Stimulated activated naive CD8-positive, alpha-beta T cell treated with anti-CD3 and anti-CD28 coated beads, Interleukin-15, Interleukin-2, amounts not matched to agents 100 U/mL and 50 U/mL, for 24 hours (primary cell): ENCODE data around the gene JPH4.

Source experiments
- ATAC-seq: fragments of 150-1000 bp; cut with Tn5 transposase; one replicate; pipeline ENCODE4 v1.10.0; 2021
- DNase-seq: peaks from one replicate; pipeline ENCODE4 v3.0.0; 2021

JPH4 gene

DNA sequence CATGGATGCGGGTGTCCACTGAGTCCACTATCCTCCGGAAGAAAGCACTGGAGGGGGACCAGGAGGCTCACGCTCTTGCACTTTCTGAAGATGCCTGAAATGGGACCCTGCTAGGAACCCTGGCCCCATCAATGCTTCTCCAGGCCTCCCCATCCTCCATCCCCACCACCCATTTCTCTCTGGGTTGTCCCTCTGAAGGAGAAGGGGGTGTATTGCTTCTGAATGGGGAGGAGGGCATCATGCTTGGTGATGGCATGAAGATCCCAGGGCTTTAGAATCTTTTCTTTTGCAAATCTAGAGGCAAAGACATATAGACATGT is 681 bp upstream of the JPH4 start:
- ATAC-seq, result no peak

DNA sequence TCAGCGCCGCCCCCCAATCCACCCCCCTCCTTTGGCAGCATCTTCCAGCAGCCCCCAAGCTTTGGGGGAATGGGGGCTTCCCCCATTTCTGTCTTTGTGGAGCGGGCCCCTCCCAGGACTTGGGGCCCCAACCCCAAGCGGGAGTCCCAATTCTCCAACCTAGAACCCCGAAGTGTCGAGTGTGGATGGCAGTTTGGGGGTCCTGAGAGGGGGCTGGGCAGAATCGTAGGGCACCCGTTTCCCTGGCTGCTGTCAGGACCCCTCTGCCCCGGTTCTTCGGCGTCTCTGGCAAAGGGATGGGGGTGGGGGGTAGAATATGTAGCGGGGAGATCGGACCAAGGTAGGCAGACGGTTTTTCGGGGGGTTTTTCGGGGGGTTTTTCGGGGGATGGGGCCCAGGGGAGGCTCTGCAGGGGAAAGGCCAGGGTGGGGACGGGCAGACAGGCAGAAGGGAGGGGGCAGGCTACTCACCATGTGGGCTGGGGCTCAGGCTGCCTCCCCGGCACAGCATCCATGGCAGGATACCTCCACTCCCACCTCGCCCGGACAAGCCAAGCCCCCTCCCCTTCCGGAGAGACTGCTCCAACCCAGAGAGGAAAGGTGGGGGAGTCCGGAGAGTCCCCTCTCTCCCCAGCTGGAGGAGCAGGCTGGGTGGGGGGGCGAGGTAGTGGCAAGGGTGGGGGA is 739 bp downstream of the JPH4 start:
- no peak for ATAC-seq
- DNase-seq, result no peak

More for the DNA sequence above, 681 bp upstream of the JPH4 start:
- no peak for DNase-seq

DNA sequence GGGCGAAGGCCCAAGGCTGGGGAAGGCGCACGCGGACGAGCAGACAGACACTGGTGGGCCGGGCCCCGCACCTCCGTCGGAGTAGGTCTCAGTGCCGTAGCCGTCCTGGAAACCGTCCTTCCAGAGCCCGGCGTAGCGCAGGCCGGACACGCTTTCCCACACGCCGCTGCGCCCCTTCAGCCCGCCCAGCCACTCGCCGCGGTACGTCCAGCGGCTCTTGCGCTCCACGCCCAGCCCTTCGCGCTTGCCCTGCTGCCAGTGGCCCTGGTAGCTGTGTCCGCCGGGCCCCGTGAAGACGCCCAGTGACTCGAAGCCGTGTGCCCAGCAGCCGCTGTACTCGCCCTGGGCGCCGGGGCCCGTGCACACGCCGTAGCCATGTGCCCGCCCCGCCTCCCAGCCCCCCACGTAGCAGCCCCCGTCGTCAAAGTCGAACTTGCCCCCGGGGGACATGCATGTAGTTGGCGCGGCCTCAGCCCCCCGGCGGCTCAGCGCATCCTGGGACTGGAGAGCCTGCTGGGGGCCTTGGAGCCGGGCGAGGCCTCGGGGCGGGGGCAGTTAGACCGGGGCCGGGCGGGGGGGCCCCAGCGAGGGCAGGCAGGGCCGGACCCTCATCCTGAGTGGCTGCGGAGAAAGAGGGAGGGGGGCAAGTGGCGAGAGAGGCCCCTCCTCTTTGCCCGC is 1.4 kb downstream of the JPH4 start:
- no peak for ATAC-seq
- no peak for DNase-seq

DNA sequence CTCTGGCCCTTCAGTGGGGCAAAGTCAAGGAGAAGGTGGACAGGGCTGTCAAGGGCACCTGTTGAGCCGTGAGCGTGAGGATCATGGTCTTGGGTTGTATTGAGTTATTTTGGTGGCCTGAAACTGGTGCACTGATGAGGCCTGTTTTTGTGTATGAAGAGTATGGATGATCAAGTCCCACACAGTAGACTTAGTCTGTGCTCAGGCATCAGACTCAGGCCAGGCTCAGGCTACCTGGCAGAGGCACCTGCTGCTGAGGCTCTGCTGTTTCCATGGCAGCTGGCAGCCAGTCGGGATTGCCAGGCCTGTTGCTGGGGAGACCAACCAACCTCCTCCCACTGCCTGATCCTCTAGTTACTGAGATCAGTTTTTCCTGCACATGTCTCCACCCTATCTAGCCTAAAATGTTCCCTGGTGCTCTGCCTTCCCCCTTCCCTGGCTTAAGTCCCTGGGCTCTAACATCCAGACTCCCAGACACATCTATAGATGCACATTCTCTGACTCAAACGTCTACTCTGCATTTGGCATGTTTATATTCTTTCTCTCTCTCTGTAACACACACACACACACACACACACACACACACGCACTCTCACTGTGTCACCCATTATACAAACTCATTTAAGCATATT is 5.1 kb downstream of the JPH4 start:
- ATAC-seq (no peak), DNase-seq (no peak)

DNA sequence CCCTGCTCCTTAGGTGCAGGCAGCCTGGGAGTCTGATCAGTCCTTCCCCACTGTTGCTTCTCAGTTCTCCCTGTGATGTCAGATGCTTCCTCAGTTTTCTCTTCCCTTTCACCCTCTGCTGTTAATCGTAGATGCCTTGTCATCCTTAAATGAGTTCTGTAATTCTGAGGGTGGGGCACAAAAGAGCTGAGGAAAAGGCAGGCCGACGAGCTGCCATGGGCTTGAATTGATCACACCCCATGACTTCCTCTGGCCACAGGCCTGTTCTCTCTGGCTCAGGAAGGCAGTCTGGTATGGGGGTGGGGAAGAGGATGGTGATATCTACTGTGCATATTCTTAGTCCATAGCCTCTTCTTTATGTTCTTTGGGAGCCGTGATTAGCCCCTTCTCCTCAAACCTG is 5.8 kb downstream of the JPH4 start:
- no peak for DNase-seq

DNA sequence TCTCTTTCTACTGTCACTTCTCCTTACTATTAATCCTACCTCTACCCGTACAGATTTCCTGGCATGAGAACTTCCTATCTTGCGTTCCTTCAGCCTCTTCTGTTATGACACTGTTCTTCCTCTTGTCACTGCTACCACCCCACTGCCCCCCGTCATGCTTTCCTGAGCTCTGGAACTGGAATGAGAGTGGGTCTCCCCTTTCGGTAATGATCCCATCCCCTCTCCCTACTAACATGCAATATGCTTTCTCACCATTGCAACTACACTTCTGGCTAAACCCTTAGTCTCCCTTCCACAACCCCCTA is 6.1 kb downstream of the JPH4 start:
- DNase-seq, result no peak
- ATAC-seq, result no peak

More for the DNA sequence above, 5.8 kb downstream of the JPH4 start:
- ATAC-seq, result no peak

DNA sequence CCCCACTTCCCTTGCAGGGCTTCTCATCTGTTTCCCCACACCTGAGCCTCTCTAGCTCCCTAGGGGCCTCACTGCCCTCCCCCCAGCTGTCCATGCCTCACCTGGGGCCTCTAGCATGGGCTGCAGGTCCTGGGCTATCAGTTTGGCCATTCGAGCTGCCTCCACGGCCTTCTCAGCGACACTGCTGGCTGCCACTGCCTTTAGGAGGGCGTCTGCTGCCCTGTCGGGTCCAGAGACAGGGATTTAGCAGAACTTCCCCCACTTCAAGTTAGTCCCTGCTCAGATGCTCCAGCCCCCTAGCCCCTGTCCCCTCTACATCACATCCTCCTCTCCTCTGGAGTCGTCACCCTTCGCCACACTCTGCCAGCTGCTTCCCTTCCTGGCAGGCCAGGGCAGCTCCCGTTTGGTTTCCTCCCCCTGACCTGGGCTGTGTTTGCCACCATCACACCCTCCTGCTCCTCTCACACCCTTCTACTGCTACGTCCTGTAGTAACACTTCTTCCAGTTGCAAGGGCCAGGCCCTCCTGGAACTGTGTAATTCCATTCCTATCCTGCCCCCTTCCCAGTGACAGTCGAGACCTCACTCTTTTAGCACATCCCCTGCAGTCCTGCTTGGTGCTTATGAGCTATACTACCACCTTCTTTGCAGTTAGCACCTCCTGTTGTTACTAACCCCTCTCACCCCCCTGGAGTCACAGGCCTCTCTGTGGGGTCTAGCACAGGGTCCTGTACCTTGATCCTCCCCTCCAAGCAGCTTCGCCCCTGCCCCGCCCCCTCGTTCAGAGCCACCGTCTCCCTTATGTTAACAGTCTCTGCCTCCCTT is 6.7 kb downstream of the JPH4 start:
- ATAC-seq, result no peak
- no peak for DNase-seq

DNA sequence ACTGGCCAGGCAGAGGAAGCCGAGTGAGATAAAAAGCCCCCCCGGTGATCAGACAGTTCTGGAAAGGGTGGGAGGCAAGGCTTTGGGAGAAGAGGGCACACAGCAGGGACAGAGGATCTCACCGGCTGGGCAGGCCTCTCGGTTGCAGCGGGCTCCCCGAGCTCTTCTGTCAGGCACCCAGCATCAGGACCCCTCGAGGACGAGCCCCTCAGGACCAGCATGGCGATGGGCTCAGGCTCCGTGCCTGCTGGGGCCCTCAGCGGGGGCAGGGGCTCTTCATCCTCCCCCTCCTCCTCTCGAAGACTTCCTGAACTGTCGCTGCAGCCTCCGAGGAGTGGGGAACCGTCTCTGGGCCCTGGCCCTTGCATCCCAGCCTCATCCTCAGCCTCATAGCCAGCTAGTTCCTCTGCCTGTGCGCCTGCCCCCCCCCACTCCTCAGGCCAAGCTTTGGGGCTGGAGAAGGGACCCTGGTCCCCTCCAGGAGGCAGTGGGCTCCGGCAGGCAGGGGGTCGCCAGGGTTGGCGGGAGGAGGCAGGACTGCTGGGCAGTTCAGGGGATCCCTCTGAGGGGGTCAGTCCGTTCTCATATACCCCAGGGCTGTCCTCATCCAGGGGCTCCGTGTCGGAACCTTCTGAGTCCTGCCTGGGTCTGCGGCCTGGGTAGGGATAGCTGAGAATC is 7.6 kb downstream of the JPH4 start:
- DNase-seq (no peak), ATAC-seq (no peak)

DNA sequence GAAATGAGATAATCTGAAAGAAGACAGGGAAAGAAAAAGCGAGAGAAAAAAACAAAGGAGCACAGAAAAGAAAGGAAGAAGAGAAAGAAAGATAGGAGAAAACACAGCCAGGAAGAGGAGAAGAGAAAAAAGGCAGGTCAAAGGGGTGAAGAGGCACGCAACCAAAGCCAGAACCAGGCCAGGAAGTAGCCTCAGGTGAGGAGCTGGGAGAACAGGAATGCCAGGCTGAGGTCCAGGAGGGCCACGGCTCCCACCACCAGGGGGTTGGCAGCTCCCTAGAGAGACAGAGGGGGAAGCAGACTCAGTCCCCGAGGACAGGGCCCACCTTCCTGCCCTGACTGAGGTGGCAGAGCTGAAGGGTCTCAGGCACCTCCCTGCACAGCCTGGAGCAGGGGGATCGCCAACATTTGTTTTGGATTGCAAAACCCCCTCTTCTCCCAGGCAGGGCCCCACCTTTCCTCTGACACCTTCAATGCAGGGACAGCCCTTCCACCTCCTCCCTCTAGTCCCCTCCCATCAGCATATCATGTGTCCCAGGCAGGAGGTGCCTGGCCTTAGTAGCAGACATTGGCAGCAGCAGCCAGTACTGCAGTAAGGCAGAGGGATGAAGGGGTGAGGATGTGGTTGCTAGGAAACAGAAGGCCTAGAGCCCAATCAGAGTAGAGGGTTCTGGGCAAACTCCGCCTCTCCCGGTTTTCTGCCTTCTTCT is 9.0 kb downstream of the JPH4 start:
- no peak for DNase-seq
- no peak for ATAC-seq

DNA sequence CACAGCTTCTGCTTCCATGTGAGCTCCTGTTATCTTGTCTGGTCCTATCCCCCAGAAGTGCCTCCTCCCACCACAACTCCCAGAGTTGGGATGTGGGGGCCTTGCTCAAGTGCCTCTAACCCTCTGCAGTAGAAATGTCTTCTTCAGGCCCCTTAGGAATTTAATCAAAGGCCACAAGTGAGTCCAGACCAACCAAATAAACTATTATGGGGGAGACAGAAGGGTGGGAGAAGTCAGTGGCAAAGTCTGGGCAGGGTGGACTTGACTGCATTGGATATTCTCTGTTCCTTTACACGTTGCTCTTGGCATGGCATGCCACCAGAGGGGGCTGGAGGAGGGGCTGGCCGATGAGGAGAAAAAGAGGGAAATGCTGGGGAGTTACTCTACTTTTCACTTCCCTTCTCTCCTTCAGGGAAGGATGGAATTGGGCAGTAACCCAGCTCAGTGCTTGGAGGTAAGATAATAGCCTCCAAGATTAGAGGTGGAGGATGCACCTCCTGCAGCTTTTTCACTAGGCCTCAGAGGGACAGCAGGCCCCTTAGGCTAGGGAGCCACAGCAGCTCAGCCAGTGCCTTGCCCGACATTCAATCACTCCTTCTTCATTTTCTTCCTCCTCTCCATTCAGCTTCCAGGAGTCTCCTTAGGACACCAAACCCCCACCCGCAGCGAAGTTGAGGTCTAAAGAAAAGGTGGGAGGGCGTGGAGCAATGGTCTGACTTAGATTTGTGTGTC is 9.8 kb downstream of the JPH4 start:
- ATAC-seq (no peak), DNase-seq (peak; percentile 46)

DNA sequence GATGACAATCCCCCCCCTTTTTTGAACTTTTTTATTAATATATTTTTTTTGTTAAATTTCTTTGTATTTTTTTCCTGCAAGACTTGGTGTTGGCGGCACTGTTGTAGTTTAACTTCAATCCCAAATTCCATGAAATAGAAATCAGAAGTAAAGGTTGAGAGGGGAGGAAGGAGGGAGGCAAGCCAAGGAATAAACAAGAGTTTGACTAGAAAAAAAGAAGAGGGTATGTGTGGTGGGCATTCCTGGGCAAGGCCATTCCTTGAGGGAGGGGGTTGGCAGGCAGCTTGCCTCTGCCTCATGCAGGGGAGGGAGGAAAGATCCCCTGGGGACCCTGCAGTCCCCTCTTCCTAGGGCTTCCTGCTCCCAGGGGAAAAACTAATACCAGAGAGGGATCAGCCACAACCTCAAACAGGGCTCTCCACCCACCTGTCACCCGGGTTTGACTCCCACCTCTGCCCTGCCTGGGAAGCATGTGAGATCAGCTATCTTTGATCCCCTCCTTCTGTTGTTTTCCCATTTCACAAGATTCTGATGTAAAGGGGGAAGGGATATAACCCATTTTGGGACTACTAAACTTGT is 10.5 kb downstream of the JPH4 start:
- DNase-seq, result no peak
- ATAC-seq, result no peak

DNA sequence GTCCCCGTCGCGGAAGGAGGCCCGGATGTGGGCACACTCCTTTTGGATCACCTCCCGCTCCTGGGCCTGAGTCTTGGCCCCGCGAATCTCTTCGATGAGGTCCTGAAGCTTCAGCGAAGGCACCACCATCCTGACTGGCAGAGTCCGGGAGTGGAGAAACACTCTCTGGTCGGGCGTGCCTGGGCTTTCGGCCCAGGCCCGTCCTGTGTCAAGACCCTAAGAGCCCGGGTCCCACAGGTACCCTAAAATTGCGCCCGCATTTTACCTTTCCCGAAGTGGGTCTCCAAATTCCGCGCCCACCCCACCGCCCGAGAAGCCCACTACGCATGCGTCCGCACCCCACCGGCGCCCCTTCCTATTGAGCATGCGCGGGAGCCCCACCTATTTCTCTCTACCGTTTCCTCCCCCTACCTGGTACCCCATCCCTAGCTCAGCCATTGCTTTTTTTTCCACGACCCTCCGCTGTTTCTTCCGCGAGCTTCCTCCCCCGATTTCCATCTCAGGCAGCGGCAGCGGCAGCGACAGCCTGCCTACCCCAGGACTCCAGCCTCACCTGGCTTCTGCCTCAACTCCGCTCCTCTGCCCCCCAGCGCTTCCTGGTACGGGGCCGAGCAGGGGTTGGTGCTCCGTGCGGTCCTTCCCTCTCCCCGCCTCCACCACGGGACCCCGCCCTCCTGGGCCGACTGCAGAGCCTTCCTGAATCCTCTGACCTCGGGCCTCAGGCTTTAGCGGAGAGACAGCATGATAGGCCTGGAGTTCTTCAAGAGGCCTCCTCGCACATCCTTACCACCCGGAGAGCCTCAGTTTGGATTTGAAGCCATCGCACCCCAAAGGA is 11.2 kb downstream of the JPH4 start, which contains the start of gene AP1G2:
AP1G2 (minus strand) TSS at position 606 of the 835 bp plus-strand sequence; CDS start at position 129, 477 bp downstream.
- DNase-seq, result peak; percentile 94

DNA sequence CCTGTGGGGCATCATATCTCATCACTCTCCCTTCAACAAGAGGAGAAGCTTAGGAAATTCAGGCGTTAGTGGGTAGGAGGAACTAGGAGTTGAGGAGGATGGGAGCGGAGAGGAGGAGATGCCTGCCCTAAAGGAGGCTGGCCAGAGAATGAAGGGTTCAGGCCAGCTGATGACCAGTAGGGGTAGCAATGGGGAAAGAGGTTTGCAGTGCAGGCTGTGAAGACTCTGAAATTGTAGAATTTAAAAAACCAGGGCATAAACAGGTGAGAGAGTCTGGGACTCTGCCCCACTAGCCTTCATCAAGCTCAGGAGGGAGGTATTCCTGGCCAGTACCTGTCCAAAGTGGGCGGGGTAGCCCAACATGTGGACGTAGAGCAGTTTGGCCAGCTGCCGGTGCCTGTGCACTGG is 11.8 kb downstream of the JPH4 start:
- no peak for ATAC-seq

More for the DNA sequence above, 11.2 kb downstream of the JPH4 start, which contains the start of gene AP1G2:
- ATAC-seq, result peak; percentile 98

DNA sequence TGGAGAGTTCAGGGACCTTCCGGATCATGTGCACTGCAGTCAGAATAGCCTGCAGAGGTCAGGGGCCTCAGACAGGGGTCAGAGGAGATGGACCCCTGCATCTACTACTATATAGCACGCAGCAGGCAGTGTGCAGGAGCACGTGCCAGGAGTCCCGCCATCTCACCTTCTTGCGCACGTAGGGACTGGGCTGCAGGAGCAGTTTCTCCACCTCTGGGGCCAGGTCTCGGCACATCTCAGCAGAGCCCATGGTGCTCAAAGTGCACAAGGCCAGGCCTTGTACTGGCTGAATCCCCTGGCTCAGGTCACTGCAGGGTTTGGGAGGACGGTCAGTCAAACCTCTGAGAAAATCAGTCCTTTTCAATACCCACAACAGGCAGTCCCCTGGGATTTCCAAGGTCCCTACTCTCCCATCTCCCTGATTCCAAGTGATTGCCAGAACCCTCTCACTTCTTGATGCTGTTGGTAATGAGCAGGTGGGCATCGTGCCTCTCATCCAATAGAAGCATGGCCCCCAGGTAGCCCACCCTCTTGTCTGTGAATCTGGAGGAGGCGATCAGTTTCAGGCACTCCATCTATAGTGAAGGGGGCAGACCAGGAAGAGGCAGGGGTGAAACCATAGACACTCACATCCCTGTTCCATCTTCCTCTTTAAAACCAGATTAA is 12.3 kb downstream of the JPH4 start:
- ATAC-seq, result no peak
- DNase-seq, result no peak

More for the DNA sequence above, 11.8 kb downstream of the JPH4 start:
- no peak for DNase-seq

DNA sequence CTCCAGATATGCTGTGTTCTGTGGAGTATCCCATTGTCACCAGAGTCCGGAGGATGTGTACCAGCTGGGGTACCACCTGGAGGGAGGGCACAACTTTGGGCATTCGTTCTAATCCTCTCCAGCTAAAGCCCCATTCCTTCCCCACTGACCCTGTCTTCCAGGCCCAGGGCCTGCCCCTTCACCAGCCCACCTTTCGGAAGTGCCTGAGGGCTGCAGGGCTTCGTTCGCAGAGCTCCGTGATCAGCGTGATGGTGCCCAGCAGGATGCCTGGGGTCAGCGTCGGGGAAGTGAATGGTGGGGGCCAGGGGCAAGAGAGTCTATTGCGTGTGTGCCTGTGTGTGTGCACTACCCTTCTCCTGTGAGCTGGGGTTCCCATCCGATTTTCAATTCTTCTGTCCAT is 13.0 kb downstream of the JPH4 start:
- ATAC-seq, result no peak
- DNase-seq, result no peak

DNA sequence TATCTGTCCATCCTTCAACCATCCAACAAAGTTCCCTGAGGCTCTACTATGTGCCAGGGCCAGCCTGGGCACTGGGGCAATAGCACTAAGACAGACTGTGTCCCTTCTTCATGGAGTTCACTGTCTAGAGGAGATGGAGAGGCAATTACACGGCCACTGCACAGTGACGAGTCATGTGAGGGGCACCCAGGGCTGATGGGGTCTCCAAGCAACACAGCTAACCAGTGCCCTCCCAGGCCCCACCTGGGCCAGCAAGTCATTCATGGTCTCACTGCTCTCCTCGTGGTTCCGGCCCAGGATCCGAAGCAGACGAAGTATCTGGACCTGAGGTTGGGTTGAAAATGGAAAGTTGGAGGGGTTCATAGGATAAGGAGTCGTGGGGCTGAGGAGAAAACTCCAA is 13.7 kb downstream of the JPH4 start:
- DNase-seq (no peak), ATAC-seq (no peak)

DNA sequence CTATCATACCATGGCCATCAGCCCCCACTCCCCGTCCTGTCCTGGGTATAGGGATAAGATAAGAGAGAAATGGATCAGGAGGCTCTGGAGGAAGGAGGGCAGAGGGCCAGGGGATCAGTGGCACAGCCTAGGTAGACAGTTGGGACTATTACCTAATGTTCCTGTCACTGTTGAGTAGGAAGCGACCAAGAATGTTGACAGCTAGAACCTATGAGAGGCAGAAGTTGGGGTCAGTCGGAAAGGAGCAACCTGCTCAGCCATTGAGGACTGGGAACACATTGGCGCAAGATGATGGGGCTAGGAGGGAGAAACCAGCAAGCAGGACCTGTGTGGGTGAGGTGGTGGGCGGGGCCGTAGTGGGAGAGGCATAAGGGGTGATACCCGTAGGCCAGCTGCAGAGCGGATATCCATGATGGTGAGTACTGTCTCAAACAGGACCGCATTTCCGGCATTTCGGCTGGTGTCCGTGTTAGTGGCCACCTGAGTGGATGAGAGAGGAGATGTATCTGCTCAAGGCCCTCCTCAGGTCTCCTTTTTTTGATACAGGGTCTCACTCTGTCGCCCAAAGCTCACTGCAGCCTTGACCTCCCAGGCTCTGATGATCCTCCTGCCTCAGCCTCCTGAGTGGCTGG is 14.3 kb downstream of the JPH4 start:
- no peak for ATAC-seq
- DNase-seq, result no peak

DNA sequence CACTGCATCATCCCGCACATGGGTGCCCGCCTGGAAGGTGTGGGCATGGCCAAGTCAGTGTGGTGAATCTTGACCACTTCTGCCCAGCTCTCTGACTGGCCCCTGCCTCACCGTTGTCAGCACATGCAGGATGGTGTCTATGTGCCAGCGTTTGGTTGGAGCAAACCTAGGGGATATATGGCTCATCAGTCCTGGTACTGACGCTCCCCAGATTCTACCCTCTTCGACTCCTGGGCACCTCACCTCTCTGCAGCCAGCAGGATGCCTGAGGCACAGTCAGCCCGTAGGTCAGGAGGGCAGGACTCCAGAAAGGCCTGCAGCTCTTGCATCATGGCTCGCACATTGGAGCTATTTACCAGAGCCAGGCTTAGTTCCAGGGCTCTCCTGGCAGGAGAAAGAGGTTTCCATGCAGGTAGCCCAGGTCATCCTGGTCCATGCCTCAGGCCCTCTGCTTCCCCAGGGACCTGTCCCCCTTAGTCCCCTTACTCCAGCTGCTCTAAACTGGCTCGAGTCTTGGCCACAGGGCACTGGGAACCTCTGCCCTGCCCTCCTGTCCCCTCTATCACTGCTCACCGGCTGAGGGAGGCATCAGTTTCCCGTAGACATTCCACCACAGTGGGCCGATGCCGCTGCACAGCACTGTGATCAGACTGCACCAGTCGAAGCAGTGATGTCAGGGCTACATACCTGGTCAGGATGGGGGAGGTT is 15.0 kb downstream of the JPH4 start:
- DNase-seq (no peak), ATAC-seq (no peak)
